Measurements from ENCODE around the gene PLEKHA4. TPM values are rescaled to one million over a fixed set of nuclear protein-coding genes. Genes with fewer than 3 reads are reported as not detected.
"Not testable (repeated sequence)": the region's sequence is repeated elsewhere in the genome, so short reads cannot be mapped to it uniquely, and the experiment has no call there.

PLEKHA4 gene
- polyA plus RNA-seq, 6 donors from 2014 or later = 4.4 to 15.3 (median 8.7) TPM

GRCh38 chr19:48870048-48870447, 1.6 kb upstream of the PLEKHA4 start:
- ATAC-seq (ENCODE audit: low read depth in 2 of 2) (no peak), DNase-seq (no peak)
- Mint-ChIP-seq H3K4me1 (peaks cover 29 to 31% (median 31%) of the 10 kb centered on the region in 3 donors), H3K27me3 (peaks cover 0 to 9% (median 0%) of the 10 kb centered on the region in 3 donors), H3K9me3 (peaks cover 0 to 4% (median 0%) of the 10 kb centered on the region in 7 donors), H3K4me3 (peak overlapping the region in 2 of 8 donors; percentile 26 to 33), H3K27ac (no peak overlapping the region), H3K36me3 (peaks cover 18 to 26% of the 10 kb centered on the region in 2 donors)

- Mint-ChIP-seq H3K27me3 (peaks cover 0 to 9% (median 0%) of the 10 kb centered on the region in 3 donors), H3K4me1 (peaks cover 6 to 11% (median 7%) of the 10 kb centered on the region in 3 donors), H3K9me3 (peaks cover 0 to 4% (median 0%) of the 10 kb centered on the region in 7 donors), H3K36me3 (peaks cover 4 to 7% of the 10 kb centered on the region in 2 donors), H3K4me3 (no peak overlapping the region), H3K27ac (peak overlapping the region in 2 of 6 donors; percentile 4 to 54)
- ATAC-seq (ENCODE audit: low read depth in 2 of 2) (no peak), DNase-seq (no peak)
Observed at GRCh38 chr19:48867746-48868113, 687 bp downstream of the PLEKHA4 start.

DNA sequence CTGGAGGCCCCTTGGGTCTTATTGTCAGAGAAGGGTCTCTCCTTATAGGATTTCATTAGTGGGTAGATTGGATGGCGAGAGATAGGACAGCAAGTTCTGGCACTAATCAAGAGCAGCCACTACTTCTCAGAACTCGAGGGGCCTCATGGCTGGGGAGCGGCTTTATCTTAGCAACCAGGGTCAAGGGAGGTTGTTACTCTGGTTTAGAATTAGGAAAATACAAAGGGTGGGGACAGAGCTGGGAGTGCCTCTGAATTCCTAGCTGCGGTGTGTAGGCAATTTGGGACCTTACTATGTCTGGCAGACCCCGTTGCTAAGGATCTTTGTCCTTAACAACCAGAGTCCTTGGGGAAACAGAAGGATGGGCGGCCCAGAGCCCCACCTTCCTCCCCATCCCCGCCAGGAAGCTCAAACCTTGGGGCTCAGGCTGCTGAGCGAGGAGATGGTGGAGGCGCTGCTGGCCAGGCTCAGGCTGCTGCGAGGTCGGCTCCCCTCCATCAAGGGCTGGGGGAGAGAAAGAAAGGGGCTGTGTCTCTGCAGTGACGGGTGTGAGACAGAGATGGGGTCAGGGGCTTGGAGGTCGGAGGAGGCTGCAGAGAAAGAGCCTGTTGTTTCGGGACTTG, 1.2 kb downstream of the PLEKHA4 start:
- Mint-ChIP-seq H3K27me3 (peaks cover 0 to 9% (median 0%) of the 10 kb centered on the region in 3 donors), H3K4me3 (peak overlapping the region in 1 of 8 donors; percentile 11), H3K4me1 (peaks cover 1 to 6% (median 3%) of the 10 kb centered on the region in 3 donors), H3K27ac (peak overlapping the region in 2 of 6 donors; percentile 33 to 38), H3K9me3 (peaks cover 0 to 2% (median 0%) of the 10 kb centered on the region in 7 donors), H3K36me3 (peaks cover 2% of the 10 kb centered on the region in 2 donors)
- DNase-seq (no peak), ATAC-seq (ENCODE audit: low read depth in 2 of 2) (no peak)

DNA sequence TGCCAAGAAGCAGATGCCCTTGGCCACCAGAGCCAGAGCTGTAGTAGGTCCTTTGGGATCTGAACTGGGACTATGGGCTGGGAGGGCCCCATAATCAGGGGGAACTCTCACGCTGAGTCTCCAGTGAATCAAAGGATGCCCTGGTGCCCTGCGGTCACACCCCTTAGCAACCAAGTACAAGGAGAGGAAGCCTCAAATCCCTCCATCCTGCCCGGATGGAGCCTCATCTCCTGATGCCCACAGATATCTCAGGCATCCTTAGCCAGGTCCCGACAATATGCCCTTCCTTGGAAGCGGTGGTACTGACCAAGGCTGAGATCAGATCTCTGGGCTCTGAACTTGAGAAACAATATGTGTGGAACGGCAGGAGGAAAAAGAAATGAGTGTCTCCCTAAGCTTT, 1.7 kb downstream of the PLEKHA4 start:
- Mint-ChIP-seq H3K4me1 (peaks cover 0 to 4% (median 0%) of the 10 kb centered on the region in 3 donors), H3K36me3 (no peaks in the 10 kb centered on the region)

DNA sequence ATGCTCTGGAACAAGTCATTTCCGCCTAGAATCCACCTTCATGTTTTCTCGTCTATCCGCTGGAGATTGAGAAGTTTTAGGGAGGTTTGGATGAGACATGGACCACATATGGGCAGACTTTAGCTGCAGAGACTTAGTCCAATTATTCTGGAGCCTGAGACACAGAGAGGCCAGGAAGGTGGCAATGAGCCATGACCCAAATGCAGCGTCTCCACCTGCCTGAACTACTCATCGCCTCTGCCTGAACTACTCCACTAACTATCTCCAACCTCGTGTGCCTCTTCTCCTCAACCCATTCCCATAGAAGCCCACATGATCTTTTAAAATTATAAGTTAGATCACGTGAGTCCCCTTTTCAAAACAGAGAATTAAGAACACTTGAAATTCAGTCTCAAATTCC, 5.6 kb downstream of the PLEKHA4 start:
- Mint-ChIP-seq H3K27ac (no peak overlapping the region), H3K27me3 (peaks cover 0 to 2% (median 0%) of the 10 kb centered on the region in 3 donors), H3K4me3 (no peak overlapping the region), H3K9me3 (no peaks in the 10 kb centered on the region), H3K4me1 (peaks cover 10 to 13% (median 12%) of the 10 kb centered on the region in 3 donors), H3K36me3 (no peaks in the 10 kb centered on the region)
- ATAC-seq (ENCODE audit: low read depth in 2 of 2) (no peak), DNase-seq (no peak)

More for the DNA sequence above, 1.7 kb downstream of the PLEKHA4 start:
- peak overlapping the region in 1 of 8 donors; percentile 11 for H3K4me3 Mint-ChIP-seq
- no peaks in the 10 kb centered on the region for H3K9me3 Mint-ChIP-seq
- peaks cover 0 to 9% (median 0%) of the 10 kb centered on the region in 3 donors for H3K27me3 Mint-ChIP-seq
- no peak for ATAC-seq (ENCODE audit: low read depth in 2 of 2)
- H3K27ac Mint-ChIP-seq = no peak overlapping the region
- no peak for DNase-seq

DNA sequence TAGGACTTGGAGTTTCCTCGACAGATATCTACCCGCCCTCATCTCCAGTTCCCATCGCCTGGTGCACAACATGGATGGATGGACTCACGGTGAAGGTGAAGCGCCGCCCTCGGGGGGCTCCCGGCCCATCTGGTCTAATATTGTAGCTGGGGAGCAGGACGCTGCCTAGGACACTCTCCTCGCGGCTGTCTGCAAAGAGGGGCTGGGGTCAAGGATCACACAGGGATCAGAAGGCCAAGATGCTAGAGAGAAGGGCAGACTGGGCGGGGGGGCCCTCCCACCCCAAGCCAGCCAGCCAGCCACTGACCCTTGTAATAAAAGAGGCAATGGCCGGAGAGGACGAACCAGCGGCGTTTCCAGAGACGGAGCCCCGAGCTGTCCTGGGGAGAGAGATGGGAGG, 7.1 kb downstream of the PLEKHA4 start:
- Mint-ChIP-seq H3K4me1 (peaks cover 10 to 13% (median 12%) of the 10 kb centered on the region in 3 donors), H3K36me3 (no peaks in the 10 kb centered on the region), H3K9me3 (no peaks in the 10 kb centered on the region), H3K27me3 (no peaks in the 10 kb centered on the region), H3K27ac (peak overlapping the region in 2 of 6 donors; percentile 70 to 82), H3K4me3 (peak overlapping the region in 1 of 8 donors; percentile 2)
- no peak for DNase-seq
- no peak for ATAC-seq (ENCODE audit: low read depth in 2 of 2)

DNA sequence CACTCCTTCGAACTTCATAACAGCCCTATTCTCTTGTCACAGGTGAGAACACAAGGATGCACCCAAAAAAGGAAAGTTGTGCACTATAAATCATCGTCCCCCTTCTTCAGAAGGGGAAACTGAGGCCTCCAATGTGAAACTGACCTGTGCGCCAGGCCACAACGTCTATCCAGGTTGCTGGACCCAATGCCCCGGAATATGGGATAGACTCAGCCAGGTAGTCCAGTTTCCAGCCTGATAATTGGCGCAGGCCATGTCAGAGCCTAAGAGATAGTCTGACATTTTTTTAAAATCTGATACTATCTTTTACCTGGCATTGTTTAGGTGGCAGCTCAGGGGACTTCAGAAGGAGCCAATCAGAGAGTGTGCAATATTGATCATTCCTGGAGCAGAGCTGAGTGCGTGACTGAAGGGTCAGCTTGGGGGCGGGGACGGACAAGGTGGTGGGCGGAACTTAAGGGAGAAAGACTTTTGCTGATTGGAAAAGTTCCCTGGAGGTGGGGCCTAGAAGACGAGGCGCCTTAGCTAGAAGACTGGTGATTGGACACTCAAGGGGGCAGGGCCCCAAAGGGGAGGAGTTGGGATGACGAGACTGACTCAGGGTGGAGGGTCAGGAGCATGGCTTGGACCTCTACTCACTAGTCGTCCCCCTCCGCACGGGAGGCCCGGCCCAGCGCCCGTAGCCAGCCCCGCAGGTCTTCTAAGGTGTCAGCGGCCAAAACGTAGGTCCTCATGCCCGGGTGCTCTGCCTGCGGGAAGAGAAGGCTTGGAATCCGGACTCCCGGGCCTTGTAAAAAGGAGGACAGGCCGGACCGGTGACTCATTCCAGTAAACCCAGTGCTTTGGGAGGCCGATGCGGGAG, 8.5 kb downstream of the PLEKHA4 start:
- ATAC-seq (ENCODE audit: low read depth in 2 of 2) (peak in 1 of 2 donors; percentile 51), DNase-seq (no peak)
- H3K4me3 Mint-ChIP-seq = peak overlapping the region; percentile 49 to 97 (median 93)
- peaks cover 10 to 13% (median 12%) of the 10 kb centered on the region in 3 donors for H3K4me1 Mint-ChIP-seq
- no peaks in the 10 kb centered on the region for H3K9me3 Mint-ChIP-seq
- no peaks in the 10 kb centered on the region for H3K27me3 Mint-ChIP-seq
- H3K27ac Mint-ChIP-seq = peak overlapping the region in 2 of 6 donors; percentile 90 to 91
- H3K36me3 Mint-ChIP-seq = no peaks in the 10 kb centered on the region

DNA sequence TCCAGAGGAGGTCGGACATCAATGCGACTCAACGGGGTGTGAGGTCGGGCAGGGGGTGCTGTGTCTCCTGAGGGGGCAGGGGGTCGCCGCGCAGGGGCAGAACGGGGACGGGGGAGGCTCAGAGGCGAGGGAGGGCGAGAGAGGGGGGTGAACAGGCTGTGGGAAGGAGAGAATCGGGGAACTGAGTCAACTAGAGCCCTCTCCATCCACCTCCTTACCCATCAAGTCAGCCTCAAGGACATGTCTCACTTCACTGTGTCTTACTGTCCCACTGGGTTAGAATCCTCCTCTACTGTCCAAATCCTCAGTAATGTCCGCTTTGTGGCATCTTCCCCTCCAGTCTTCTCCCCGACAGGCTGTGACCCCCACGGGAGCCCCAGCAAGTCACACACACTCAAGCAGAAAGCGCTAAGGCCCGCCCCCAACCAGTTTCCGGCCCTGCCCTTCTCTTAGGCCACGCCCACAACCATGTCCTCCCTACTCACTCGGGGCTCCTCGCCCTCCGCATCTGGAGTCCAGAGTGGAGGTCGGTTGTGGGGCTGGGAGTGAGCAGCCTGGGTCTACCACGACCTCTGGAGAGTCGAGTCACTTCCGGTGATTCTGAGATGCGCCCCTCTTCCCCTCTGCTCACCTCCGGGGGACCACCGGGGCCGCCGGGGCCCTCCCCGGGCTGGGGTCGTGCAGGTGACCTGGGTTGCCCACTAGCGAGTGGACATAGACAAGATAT, 9.3 kb downstream of the PLEKHA4 start:
- Mint-ChIP-seq H3K36me3 (no peaks in the 10 kb centered on the region), H3K9me3 (no peaks in the 10 kb centered on the region), H3K27me3 (no peaks in the 10 kb centered on the region), H3K4me1 (peaks cover 10 to 13% (median 12%) of the 10 kb centered on the region in 3 donors), H3K27ac (peak overlapping the region; percentile 75 to 98 (median 93)), H3K4me3 (peak overlapping the region; percentile 82 to 97 (median 95))
- DNase-seq = peak; percentile 67
- peak; percentile 81 for ATAC-seq (ENCODE audit: low read depth in 2 of 2)

DNA sequence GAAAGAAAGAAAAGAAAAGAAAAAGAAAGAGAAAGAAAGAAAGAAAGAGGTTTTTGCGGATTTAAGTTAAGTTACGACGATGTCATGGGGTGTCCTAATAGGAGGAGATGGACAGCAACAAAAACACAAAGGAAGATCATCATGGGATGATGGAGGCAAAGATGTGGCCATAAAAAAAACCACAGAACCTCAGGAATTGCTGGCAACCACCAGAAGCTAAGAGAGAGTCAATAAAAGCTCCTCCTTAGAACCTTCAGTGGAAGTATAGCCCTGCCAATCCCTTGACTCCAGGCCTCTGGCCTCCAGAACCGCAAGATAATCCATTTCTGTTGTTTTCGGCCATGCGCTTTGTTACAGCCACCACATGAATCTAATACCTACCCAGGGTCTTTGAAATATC, 11.5 kb downstream of the PLEKHA4 start:
- Mint-ChIP-seq H3K36me3 (no peaks in the 10 kb centered on the region), H3K9me3 (no peaks in the 10 kb centered on the region), H3K4me1 (peaks cover 10 to 13% (median 12%) of the 10 kb centered on the region in 3 donors), H3K27me3 (no peaks in the 10 kb centered on the region), H3K4me3 (peak overlapping the region in 1 of 8 donors; percentile 29), H3K27ac (no peak overlapping the region)
- ATAC-seq (ENCODE audit: low read depth in 2 of 2) = no peak
- no peak for DNase-seq

DNA sequence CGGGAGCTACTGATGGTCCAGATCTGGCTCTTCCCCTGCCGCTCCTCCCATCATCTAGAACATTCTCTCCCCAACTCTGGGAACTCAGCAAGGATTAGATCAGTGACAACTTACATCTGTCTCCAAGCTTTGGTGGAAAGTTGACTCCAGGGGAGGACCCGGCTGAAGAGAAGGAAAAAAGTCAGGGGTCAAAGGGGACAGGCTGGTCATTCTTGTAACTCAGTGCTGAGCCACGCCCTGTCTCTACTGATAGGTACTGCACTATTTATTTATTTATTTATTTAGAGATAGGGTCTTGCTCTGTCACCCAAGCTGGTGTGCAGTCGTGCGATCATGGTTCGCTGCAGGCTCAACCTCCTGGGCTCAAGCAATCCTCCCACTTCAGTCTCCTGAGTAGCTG, 14.3 kb downstream of the PLEKHA4 start:
- Mint-ChIP-seq H3K27me3 (no peaks in the 10 kb centered on the region), H3K9me3 (no peaks in the 10 kb centered on the region), H3K4me1 (peaks cover 2 to 8% (median 7%) of the 10 kb centered on the region in 3 donors), H3K36me3 (no peaks in the 10 kb centered on the region), H3K27ac (no peak overlapping the region), H3K4me3 (no peak overlapping the region)
- ATAC-seq (ENCODE audit: low read depth in 2 of 2) = no peak
- no peak for DNase-seq

GRCh38 chr19:48853483-48853882, 14.9 kb downstream of the PLEKHA4 start:
- Mint-ChIP-seq H3K27ac (no peak overlapping the region), H3K27me3 (no peaks in the 10 kb centered on the region), H3K4me1 (peaks cover 0 to 2% (median 1%) of the 10 kb centered on the region in 3 donors), H3K9me3 (no peaks in the 10 kb centered on the region), H3K4me3 (no peak overlapping the region), H3K36me3 (no peaks in the 10 kb centered on the region)
- DNase-seq = no peak
- no peak for ATAC-seq (ENCODE audit: low read depth in 2 of 2)

DNA sequence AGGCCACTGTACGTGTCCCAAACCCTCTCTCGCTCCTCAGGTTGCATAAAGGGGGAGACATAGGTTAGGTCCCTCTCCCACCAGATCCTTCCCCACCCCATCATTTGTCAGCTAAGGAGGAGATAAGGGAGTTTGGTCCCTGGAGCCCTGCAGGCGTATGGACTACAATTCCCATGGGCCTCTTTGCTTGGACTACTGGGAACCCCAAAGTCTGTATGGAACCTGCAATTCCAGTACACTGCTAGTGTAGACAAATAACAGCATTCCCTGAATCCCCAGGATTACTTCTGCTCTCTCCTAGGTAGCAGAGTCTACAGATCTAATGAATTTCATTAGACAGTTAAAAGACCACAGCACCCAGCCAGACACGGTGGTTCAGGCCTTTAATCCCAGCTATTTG, 16.1 kb downstream of the PLEKHA4 start:
- no peak for ATAC-seq (ENCODE audit: low read depth in 2 of 2)
- Mint-ChIP-seq H3K27me3 (no peaks in the 10 kb centered on the region), H3K36me3 (no peaks in the 10 kb centered on the region), H3K9me3 (no peaks in the 10 kb centered on the region), H3K27ac (peak overlapping the region in 1 of 6 donors; percentile 34), H3K4me1 (no peaks in the 10 kb centered on the region), H3K4me3 (no peak overlapping the region)
- DNase-seq = no peak

- DNase-seq, H3K36me3 Mint-ChIP-seq: not testable (repeated sequence)
Observed at GRCh38 chr19:48846659-48847058, 21.8 kb downstream of the PLEKHA4 start.

More at GRCh38 chr19:48846659-48847058, 21.8 kb downstream of the PLEKHA4 start:
- peak overlapping the region in 1 of 8 donors; percentile 68 for H3K4me3 Mint-ChIP-seq
- not testable (repeated sequence) for ATAC-seq (ENCODE audit: low read depth in 2 of 2); H3K27me3 Mint-ChIP-seq; H3K4me1 Mint-ChIP-seq; H3K9me3 Mint-ChIP-seq; H3K27ac Mint-ChIP-seq
